ENCODE results near the gene GRK5.

GRK5 gene

DNA sequence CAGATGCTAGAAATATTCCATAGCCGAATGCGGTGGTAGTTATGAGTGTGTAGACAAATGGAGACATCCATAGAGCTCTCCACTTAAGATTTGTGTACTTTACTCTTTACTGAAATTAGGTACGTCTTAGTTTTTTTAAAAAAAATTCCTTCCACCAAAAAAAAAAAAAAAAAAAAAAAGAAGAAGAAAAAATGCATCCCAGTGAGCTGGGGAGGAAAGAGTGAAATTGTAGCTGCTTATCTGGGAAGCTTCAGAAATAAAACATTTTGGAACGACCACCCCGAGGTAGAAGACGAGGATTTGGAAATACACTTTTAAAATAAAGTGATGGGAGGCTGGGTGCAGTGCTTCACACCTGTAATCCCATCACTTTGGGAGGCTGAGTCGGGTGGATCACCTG is 281.3 kb downstream of the GRK5 start:
- no peaks in the 10 kb centered on the region for H3K36me3 ChIP-seq (ENCODE audit: insufficient read depth, low read length)
- H3K4me1 ChIP-seq (ENCODE audit: insufficient read depth, low read length): peaks cover 18% of the 10 kb centered on the region
- ATAC-seq (ENCODE audit: insufficient read depth, low read depth) (no peak), DNase-seq (no peak)
- H2AFZ ChIP-seq (ENCODE audit: low read depth, low read length): no peak overlapping the region
- H4K20me1 ChIP-seq (ENCODE audit: insufficient read depth, low read length): no peaks in the 10 kb centered on the region
- no peaks in the 10 kb centered on the region for H3K79me2 ChIP-seq (ENCODE audit: insufficient read depth, low read length)
- TF ChIP-seq, protein P1, sequence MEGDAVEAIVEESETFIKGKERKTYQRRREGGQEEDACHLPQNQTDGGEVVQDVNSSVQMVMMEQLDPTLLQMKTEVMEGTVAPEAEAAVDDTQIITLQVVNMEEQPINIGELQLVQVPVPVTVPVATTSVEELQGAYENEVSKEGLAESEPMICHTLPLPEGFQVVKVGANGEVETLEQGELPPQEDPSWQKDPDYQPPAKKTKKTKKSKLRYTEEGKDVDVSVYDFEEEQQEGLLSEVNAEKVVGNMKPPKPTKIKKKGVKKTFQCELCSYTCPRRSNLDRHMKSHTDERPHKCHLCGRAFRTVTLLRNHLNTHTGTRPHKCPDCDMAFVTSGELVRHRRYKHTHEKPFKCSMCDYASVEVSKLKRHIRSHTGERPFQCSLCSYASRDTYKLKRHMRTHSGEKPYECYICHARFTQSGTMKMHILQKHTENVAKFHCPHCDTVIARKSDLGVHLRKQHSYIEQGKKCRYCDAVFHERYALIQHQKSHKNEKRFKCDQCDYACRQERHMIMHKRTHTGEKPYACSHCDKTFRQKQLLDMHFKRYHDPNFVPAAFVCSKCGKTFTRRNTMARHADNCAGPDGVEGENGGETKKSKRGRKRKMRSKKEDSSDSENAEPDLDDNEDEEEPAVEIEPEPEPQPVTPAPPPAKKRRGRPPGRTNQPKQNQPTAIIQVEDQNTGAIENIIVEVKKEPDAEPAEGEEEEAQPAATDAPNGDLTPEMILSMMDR (IDR thresholded peaks at IDR 0.05; ENCODE audit: borderline replicate concordance, extremely low read depth, low read length, poor library complexity, severe bottlenecking): no peak
- no peak for TF ChIP-seq EZH2 (IDR thresholded peaks at IDR 0.05; ENCODE audit: borderline replicate concordance, low read depth, low read length, severe bottlenecking)
- peak overlapping the region; percentile 95 for H3K27ac ChIP-seq (ENCODE audit: low read length)
- no peaks in the 10 kb centered on the region for H3K9me3 ChIP-seq (ENCODE audit: insufficient read depth, low read length, severe bottlenecking)
- H3K4me3 ChIP-seq (ENCODE audit: low read depth in 1 of 2, low read length in 2 of 2): no peak overlapping the region
- no peak overlapping the region for H3K9ac ChIP-seq (ENCODE audit: low read depth, low read length)
- no peaks in the 10 kb centered on the region for H3K27me3 ChIP-seq (ENCODE audit: insufficient read depth, low read length, poor library complexity)
- no peak overlapping the region for H3K4me2 ChIP-seq (ENCODE audit: insufficient read depth, low read length)

DNA sequence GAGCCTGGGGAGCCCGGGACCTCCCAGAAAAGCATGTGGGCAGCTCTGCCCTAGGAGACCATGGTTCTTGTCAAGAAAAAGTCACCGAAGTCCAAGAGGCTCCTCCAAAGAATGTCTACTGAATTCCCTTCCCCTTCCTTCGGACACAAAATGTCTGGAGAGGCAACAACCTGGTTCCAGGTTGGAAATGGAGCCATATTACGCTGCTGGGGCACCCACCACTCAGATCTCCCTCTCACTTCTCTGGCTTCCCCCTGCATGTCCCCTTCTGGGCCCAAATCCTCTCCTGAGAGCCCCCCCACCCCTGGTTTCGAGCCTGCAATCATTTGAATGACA is 282.6 kb downstream of the GRK5 start:
- no peak for ATAC-seq (ENCODE audit: insufficient read depth, low read depth)
- TF ChIP-seq, protein P1 (IDR thresholded peaks at IDR 0.05; ENCODE audit: borderline replicate concordance, extremely low read depth, low read length, poor library complexity, severe bottlenecking): no peak
- no peak for TF ChIP-seq EZH2 (IDR thresholded peaks at IDR 0.05; ENCODE audit: borderline replicate concordance, low read depth, low read length, severe bottlenecking)
- peak overlapping the region; percentile 61 for H3K9ac ChIP-seq (ENCODE audit: low read depth, low read length)

DNA sequence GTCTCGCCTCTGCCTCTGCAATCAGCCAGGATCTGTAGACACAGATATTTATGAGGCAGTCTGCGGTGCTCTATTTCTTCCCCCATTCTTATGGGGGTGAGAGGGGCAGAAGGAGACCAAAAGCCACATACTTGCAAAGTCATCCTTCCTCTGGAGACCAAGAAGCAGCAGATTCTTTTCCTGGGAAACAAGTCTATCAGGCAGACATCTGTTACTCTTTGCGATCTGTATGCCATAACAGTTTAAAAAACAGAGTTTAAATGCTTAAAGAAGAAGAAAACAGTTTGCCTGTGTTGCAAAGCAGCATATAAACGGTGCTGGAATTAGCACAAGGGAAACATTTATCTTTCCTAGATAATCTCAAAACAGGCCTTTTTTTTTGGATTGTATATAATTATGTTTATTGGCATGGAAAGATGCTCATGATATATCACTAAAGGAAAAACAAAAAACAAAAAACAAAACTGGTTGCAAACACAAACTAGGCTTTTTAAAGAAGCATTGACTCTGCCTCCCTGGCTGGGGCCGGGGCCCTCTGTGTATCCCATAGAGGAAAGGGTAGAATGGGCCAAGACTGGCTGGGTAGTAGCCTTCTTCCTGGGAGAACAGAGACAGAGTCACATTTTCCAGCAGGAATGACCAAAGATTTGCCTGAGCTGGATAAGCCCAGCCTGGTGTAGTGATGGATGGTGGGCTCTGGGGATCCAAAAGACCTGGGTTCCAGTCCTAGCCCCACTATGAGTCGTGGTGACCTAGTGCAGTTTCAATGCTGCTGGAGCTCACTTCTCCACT is 284.8 kb downstream of the GRK5 start:
- Histone ChIP-seq H3K9ac (ENCODE audit: low read depth, low read length) (no peak overlapping the region), H3K4me1 (ENCODE audit: insufficient read depth, low read length) (peaks cover 18% of the 10 kb centered on the region), H2AFZ (ENCODE audit: low read depth, low read length) (no peak overlapping the region), H3K9me3 (ENCODE audit: insufficient read depth, low read length, severe bottlenecking) (no peaks in the 10 kb centered on the region), H3K4me3 (ENCODE audit: low read depth in 1 of 2, low read length in 2 of 2) (no peak overlapping the region), H4K20me1 (ENCODE audit: insufficient read depth, low read length) (no peaks in the 10 kb centered on the region), H3K4me2 (ENCODE audit: insufficient read depth, low read length) (no peak overlapping the region), H3K27me3 (ENCODE audit: insufficient read depth, low read length, poor library complexity) (no peaks in the 10 kb centered on the region), H3K27ac (ENCODE audit: low read length) (no peak overlapping the region), H3K79me2 (ENCODE audit: insufficient read depth, low read length) (no peaks in the 10 kb centered on the region), H3K36me3 (ENCODE audit: insufficient read depth, low read length) (no peaks in the 10 kb centered on the region)
- no peak for TF ChIP-seq EZH2 (IDR thresholded peaks at IDR 0.05; ENCODE audit: borderline replicate concordance, low read depth, low read length, severe bottlenecking)
- TF ChIP-seq, protein P1 (IDR thresholded peaks at IDR 0.05; ENCODE audit: borderline replicate concordance, extremely low read depth, low read length, poor library complexity, severe bottlenecking): no peak
- no peak for DNase-seq
- no peak for ATAC-seq (ENCODE audit: insufficient read depth, low read depth)

More for the DNA sequence above, 282.6 kb downstream of the GRK5 start:
- Histone ChIP-seq H4K20me1 (ENCODE audit: insufficient read depth, low read length) (no peaks in the 10 kb centered on the region), H3K27me3 (ENCODE audit: insufficient read depth, low read length, poor library complexity) (no peaks in the 10 kb centered on the region), H3K27ac (ENCODE audit: low read length) (peak overlapping the region; percentile 95), H3K9me3 (ENCODE audit: insufficient read depth, low read length, severe bottlenecking) (no peaks in the 10 kb centered on the region), H2AFZ (ENCODE audit: low read depth, low read length) (peak overlapping the region; percentile 93), H3K4me3 (ENCODE audit: low read depth in 1 of 2, low read length in 2 of 2) (peak overlapping the region; percentile 14 to 68; a peak in 3 of 4 replicates), H3K4me2 (ENCODE audit: insufficient read depth, low read length) (peak overlapping the region; percentile 87), H3K36me3 (ENCODE audit: insufficient read depth, low read length) (no peaks in the 10 kb centered on the region), H3K4me1 (ENCODE audit: insufficient read depth, low read length) (peaks cover 18% of the 10 kb centered on the region), H3K79me2 (ENCODE audit: insufficient read depth, low read length) (no peaks in the 10 kb centered on the region)
- DNase-seq: no peak
